ENCODE results near the gene CCL25. TPM values are rescaled to one million over a fixed set of nuclear protein-coding genes. Genes with fewer than 3 reads are reported as not detected.

The CCL25 gene
- total RNA-seq, 4 donors from 2014 or later: not detected

GRCh38 chr19:8085598-8086408, 33.2 kb downstream of the CCL25 start:
- Histone ChIP-seq H3K27ac (no peak overlapping the region), H3K4me3 (replicated peaks in 1 of 3) (no peak overlapping the region), H3K27me3 (no peaks in the 10 kb centered on the region), H3K9me3 (no peaks in the 10 kb centered on the region), H3K36me3 (no peaks in the 10 kb centered on the region), H3K4me1 (no peaks in the 10 kb centered on the region)
- WGBS, 2 donors: 61 to 67% methylated on average over 20 of the region's 20 CpGs
- intact Hi-C loops (cut with DNase I): no loop called here
- no peak for TF ChIP-seq CTCF (IDR thresholded peaks at IDR 0.05)
- TF ChIP-seq POLR2A (IDR thresholded peaks at IDR 0.05): no peak
- DNase-seq: no peak

- Histone ChIP-seq H3K27ac (no peak overlapping the region), H3K36me3 (no peaks in the 10 kb centered on the region), H3K4me1 (no peaks in the 10 kb centered on the region), H3K9me3 (no peaks in the 10 kb centered on the region), H3K27me3 (no peaks in the 10 kb centered on the region), H3K4me3 (replicated peaks in 1 of 3) (no peak overlapping the region)
- TF ChIP-seq POLR2A (IDR thresholded peaks at IDR 0.05): no peak
- TF ChIP-seq CTCF (IDR thresholded peaks at IDR 0.05): no peak
- intact Hi-C loops (cut with DNase I): no loop called here
- 99% methylated on average over 8 to 13 of the region's 13 CpGs for WGBS, 2 donors
- no peak for DNase-seq
Observed at GRCh38 chr19:8086849-8087248, 34.3 kb downstream of the CCL25 start.

DNA sequence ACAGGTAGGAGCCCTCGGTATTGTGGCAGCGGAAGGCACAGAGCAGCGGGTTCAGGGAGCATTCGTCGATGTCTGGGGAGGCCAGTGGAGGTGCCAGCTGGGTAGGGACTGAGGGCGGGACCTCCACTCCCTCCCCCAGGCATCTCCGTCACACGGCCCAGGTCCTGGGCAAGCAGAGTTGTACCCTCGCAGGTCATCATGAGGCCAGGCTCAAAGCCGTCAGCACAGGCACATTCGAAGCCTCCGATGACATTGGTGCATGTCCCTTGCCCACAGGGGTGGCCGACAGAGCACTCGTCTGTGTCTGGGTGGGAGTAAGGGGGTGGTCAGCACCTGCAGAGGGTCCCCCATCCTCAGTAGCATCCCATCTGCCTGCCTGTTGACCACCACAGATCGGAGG, 35.3 kb downstream of the CCL25 start:
- Histone ChIP-seq H3K36me3 (no peaks in the 10 kb centered on the region), H3K27me3 (no peaks in the 10 kb centered on the region), H3K27ac (no peak overlapping the region), H3K9me3 (no peaks in the 10 kb centered on the region), H3K4me1 (no peaks in the 10 kb centered on the region), H3K4me3 (replicated peaks in 1 of 3) (no peak overlapping the region)
- intact Hi-C loops (cut with DNase I): no loop called here
- 95 to 100% methylated on average over 10 to 15 of the region's 15 CpGs for WGBS, 2 donors
- DNase-seq: no peak
- TF ChIP-seq POLR2A (IDR thresholded peaks at IDR 0.05) (no peak), CTCF (IDR thresholded peaks at IDR 0.05) (no peak)

GRCh38 chr19:8088752-8089663, 36.4 kb downstream of the CCL25 start:
- no peaks in the 10 kb centered on the region for H3K36me3 ChIP-seq
- no peak overlapping the region for H3K27ac ChIP-seq
- H3K4me3 ChIP-seq (replicated peaks in 1 of 3): no peak overlapping the region
- intact Hi-C loops (cut with DNase I): no loop called here
- 87 to 92% methylated on average over 3 to 8 of the region's 8 CpGs for WGBS, 2 donors
- H3K27me3 ChIP-seq: no peaks in the 10 kb centered on the region
- H3K4me1 ChIP-seq: no peaks in the 10 kb centered on the region
- no peak for DNase-seq
- H3K9me3 ChIP-seq: no peaks in the 10 kb centered on the region
- no peak for TF ChIP-seq POLR2A (IDR thresholded peaks at IDR 0.05)
- no peak for TF ChIP-seq CTCF (IDR thresholded peaks at IDR 0.05)
